HEK293 (cell line): ENCODE data around the gene PDLIM4.

Experiments
- BCL11A ChIP-seq: fragments of 450-650 bp; formaldehyde crosslinking; IDR thresholded peaks from 2 replicates; pipeline ENCODE4 v1.5.1; 2016; ENCODE audit warnings: low read depth, missing biosample characterization, missing genetic modification characterization
- CTCF ChIP-seq: fragments of 450-650 bp; formaldehyde crosslinking; IDR thresholded peaks from 2 replicates; pipeline ENCODE4 v1.5.1; 2016; ENCODE audit warnings: missing biosample characterization, missing genetic modification characterization
- ZBTB8A ChIP-seq: fragments of 450-650 bp; formaldehyde crosslinking; IDR thresholded peaks from 2 replicates; pipeline ENCODE4 v1.5.1; 2016; ENCODE audit warnings: missing biosample characterization, missing genetic modification characterization
- ZNF274 ChIP-seq, 2 experiments: fragments of 200-500 bp in 1 of 2; fragments of 450-650 bp in 1 of 2; sonication (Bioruptor generic) in 1 of 2; formaldehyde crosslinking in 1 of 2; IDR thresholded peaks; 2 replicates each; pipeline versions ENCODE4 v1.5.1 to v1.6.1; 2014 to 2016; ENCODE audit warnings: borderline replicate concordance in 1 of 2, inconsistent platforms in 1 of 2, low read length in 1 of 2, missing biosample characterization in 1 of 2, missing genetic modification characterization in 1 of 2
- ZNF561 ChIP-seq: fragments of 450-650 bp; IDR thresholded peaks from 2 replicates; pipeline ENCODE4 v1.5.1; 2018; ENCODE audit warnings: missing biosample characterization, missing genetic modification characterization, borderline replicate concordance

DNA sequence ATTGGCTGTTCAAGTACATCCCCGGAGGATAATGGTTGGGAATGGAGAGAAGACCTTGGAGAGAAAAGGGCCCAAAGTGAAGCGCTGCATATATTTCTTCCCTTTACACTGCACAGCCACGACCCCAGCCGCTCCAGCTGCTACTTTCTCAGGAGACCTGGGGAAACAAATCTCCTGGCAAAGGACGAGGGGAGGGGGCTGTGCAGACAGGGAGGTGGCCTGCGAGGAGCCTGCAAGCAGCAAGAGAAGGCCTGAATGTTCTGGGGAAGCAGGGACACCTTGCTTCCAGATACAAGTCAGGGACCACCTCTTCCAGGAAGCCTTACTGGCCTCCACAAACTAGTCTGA, 739 bp upstream of the PDLIM4 start:
- TF ChIP-seq CTCF (tag by site-specific recombination) (no peak), BCL11A (no peak), ZBTB8A (tag by site-specific recombination) (no peak), ZNF561 (tag by site-specific recombination) (no peak), ZNF274 (IDR thresholded peaks at IDR 0.05; ENCODE audit: low read length) (no peak), ZNF274 (tag by site-specific recombination; IDR thresholded peaks at IDR 0.05; ENCODE audit: borderline replicate concordance) (no peak)
